IPS-15b (cell line): ENCODE measurements around the gene BLCAP.

Experiments
- H3K27me3 ChIP-seq: one replicate; pipeline ENCODE4 v1.6.1; 2013; ENCODE audit warnings: low read length; ENCODE audit not compliant: control insufficient read depth, insufficient read depth
- H3K36me3 ChIP-seq: one replicate; pipeline ENCODE4 v1.6.1; 2013; ENCODE audit warnings: low read length; ENCODE audit not compliant: control insufficient read depth, insufficient read depth
- H3K4me1 ChIP-seq: one replicate; pipeline ENCODE4 v1.6.1; 2013; ENCODE audit warnings: mild to moderate bottlenecking, low read length; ENCODE audit not compliant: control insufficient read depth, insufficient read depth
- H3K4me3 ChIP-seq: one replicate; pipeline ENCODE4 v1.5.1; 2013; ENCODE audit warnings: low read depth, low read length
- H3K9ac ChIP-seq: one replicate; pipeline ENCODE4 v1.6.1; 2013; ENCODE audit warnings: low read depth, mild to moderate bottlenecking, low read length
- H3K9me3 ChIP-seq: one replicate; pipeline ENCODE4 v1.6.1; 2013; ENCODE audit warnings: mild to moderate bottlenecking, low read length; ENCODE audit not compliant: control insufficient read depth, insufficient read depth

The BLCAP gene

DNA sequence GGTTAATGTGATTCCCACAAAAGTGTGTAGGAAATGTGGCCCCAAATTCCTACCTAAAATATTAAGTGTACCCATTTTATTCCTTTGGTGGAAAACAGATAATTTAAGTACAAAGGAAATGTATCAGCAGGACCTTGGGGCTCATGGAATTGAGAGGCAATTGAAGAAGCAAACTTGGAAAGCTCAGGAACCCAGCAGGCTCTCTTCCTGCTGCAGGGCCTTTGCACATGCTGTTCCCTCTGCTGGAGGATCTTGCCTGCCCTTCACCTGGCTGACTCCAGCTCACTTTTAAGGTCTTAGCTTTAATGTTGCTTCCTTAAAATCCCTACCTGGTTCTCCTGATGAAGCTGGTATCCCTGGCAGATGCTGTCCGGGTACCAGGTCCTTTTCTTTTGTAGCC is 9.8 kb upstream of the BLCAP start:
- Histone ChIP-seq H3K9me3 (no peaks in the 10 kb centered on the region), H3K4me1 (no peaks in the 10 kb centered on the region), H3K27me3 (no peaks in the 10 kb centered on the region), H3K9ac (no peak overlapping the region), H3K4me3 (no peak overlapping the region), H3K36me3 (no peaks in the 10 kb centered on the region)

DNA sequence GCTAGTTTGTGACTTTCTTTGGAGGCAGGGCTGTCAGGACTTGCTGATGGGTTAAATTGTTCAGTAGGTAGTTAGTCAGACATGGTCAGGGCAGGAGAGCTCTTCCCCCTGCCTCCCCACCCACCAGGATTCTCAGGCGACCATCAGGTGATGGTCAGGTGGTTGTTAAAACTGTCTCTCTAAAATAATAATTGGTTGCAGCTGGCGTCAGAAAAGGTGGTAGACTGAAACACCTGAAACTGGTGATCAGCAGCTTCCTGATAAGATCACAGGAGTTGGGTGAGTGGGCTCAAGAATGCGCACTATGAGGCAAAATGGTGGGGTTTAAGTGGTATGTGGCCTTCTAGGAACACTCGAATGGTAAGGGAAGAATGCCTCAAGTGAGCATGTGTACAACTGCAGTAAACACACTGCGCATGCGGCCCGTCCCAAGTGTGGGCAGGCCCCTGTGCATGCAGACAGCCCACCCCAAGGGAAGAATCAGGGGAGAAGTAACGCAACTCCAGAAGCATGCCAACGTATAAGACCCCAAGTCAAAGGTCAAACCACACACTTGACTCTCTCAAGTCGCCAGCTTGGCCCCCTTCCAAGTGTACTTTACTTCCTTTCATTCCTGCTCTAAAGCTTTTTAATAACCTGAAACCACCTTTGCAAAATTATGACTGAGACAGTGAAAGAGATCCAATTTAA is 7.9 kb upstream of the BLCAP start:
- Histone ChIP-seq H3K4me3 (no peak overlapping the region), H3K27me3 (no peaks in the 10 kb centered on the region), H3K9me3 (no peaks in the 10 kb centered on the region), H3K4me1 (no peaks in the 10 kb centered on the region), H3K9ac (no peak overlapping the region), H3K36me3 (no peaks in the 10 kb centered on the region)

DNA sequence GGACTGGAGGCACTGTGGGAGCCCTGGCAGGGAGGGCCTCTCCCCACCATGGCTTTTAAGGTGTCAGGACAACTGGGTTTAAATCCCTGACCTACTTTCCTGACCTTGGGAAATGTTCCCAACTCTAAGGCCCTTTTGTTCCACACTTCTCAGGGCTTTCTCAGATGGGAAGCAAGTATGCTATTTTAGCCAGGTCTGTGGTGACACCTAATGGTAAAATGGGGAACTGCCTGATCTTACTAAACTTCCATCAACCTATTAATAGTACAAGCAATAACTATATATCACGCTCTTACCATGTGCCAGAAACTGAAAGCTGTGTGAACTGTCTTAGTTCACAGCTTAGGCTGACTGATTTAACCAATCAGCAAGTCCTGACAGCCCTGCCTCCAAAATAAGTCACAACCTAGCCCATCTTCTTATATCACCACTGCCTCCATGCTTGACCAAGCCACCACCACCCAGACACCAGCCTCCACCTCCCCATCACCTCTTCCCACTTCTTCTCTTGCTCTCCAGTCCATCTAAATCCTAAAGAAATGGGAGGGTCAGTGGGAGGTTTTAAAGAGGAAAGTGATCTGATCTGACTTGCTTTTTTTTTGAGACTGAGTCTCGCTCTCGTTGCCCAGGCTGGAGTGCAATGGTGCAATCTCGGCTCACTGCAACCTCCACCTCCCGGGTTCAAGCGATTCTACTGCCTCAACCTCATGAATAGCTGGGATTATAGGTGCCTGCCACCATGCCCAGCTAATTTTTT is 6.9 kb upstream of the BLCAP start:
- H3K27me3 ChIP-seq = no peaks in the 10 kb centered on the region
- H3K4me3 ChIP-seq = no peak overlapping the region
- no peaks in the 10 kb centered on the region for H3K36me3 ChIP-seq
- no peaks in the 10 kb centered on the region for H3K4me1 ChIP-seq
- H3K9me3 ChIP-seq = no peaks in the 10 kb centered on the region
- H3K9ac ChIP-seq = no peak overlapping the region

DNA sequence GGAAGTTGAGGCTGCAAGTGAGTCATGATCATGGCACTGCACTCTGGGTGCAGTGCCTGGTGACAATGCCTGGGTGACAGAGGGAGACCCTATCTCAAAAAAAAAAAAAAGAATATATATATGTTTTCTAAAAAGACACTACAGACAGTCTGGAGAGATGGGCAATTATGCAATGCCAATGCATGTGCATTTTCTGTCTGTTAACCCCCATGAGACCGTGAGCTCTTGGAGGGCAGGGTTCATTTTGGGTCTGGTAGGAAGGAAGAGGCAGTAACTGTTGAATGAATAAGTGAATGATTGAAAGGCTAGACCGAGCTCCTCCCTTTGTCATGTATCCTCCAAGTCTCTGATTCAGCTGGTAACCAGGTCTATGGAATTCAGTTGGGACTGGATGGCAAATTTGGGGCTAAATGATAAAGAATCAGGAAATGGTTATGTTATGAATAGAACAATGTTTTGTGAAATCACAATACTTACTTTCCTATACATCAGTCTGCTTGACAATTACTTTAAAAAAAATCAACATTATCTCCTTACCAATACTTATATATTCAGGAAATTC is 5.6 kb upstream of the BLCAP start:
- no peak overlapping the region for H3K9ac ChIP-seq
- no peak overlapping the region for H3K4me3 ChIP-seq
- H3K36me3 ChIP-seq = no peaks in the 10 kb centered on the region
- no peaks in the 10 kb centered on the region for H3K4me1 ChIP-seq
- no peaks in the 10 kb centered on the region for H3K27me3 ChIP-seq
- H3K9me3 ChIP-seq = no peaks in the 10 kb centered on the region

DNA sequence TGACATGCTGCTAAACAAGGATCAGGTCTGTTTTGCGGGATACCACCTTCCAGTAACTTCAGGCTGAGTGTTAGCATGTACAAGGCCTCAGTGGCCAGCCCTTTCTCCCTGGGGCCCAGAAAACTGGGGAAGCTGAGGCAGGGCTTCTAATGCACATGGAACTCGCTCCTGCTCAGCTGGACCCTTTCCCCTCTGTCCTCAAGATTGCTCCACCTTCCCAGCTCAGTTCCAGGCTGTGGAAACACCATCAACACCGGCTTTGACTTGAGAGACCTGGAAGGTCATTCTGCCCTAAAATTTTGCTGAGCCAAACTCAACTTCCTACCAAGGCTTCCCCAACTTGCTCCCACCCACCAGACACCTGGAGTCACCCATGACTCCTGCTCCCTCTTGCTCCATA is 4.2 kb upstream of the BLCAP start:
- H3K9me3 ChIP-seq = no peaks in the 10 kb centered on the region
- no peaks in the 10 kb centered on the region for H3K4me1 ChIP-seq
- no peaks in the 10 kb centered on the region for H3K36me3 ChIP-seq
- no peaks in the 10 kb centered on the region for H3K27me3 ChIP-seq
- no peak overlapping the region for H3K9ac ChIP-seq
- no peak overlapping the region for H3K4me3 ChIP-seq

DNA sequence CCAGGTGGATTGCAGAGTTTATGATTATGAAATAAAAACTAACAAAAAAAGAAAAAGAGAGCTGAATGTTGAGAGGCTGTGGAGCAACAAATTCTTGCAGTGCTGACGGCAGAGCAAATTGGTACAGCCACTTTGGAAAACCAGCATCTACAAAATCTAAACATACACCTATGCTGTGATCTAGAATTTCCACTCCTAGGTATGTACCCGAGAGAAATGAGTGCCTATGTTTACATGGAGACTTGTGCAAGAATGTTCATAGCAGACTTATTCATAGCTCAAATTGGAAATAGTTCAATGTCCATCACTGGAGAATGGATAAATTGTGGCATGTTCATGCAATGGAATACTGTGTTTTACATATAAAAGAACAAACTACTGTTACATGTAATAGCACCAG is 3.0 kb upstream of the BLCAP start:
- Histone ChIP-seq H3K36me3 (no peaks in the 10 kb centered on the region), H3K9me3 (no peaks in the 10 kb centered on the region), H3K4me1 (peaks cover 3% of the 10 kb centered on the region)

DNA sequence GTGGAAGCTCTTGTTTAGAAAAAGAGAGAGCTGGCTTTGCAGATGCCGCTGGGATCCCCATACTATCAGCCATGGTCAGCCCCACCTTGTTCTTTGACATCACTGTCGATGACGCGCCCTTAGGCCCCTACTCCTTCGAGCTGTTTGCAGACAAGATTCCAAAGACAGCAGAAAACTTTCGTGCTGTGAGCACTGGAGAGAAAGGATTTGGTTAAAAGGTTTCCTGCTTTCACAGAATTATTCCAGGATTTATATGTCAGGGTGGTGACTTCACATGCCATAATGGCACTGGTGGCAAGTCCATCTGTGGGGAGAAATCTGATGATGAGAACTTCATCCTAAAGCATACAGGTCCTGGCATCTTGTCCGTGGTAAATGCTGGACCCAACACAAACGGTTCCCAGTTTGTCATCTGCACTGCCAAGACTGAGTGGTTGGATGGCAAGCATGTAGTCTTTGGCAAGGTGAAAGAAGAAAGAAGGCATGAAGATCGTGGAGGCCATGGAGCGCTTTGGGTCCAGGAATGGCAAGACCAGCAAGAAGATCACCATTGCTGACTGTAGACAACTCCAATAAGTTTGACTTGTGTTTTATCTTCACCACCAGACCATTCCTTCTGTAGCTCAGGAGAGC is 2.4 kb upstream of the BLCAP start:
- H3K27me3 ChIP-seq = no peaks in the 10 kb centered on the region
- H3K4me3 ChIP-seq = no peak overlapping the region
- H3K4me1 ChIP-seq = peaks cover 9% of the 10 kb centered on the region
- no peaks in the 10 kb centered on the region for H3K9me3 ChIP-seq
- H3K36me3 ChIP-seq = no peaks in the 10 kb centered on the region
- no peak overlapping the region for H3K9ac ChIP-seq

More for the DNA sequence above, 3.0 kb upstream of the BLCAP start:
- Histone ChIP-seq H3K27me3 (no peaks in the 10 kb centered on the region), H3K9ac (no peak overlapping the region), H3K4me3 (no peak overlapping the region)

DNA sequence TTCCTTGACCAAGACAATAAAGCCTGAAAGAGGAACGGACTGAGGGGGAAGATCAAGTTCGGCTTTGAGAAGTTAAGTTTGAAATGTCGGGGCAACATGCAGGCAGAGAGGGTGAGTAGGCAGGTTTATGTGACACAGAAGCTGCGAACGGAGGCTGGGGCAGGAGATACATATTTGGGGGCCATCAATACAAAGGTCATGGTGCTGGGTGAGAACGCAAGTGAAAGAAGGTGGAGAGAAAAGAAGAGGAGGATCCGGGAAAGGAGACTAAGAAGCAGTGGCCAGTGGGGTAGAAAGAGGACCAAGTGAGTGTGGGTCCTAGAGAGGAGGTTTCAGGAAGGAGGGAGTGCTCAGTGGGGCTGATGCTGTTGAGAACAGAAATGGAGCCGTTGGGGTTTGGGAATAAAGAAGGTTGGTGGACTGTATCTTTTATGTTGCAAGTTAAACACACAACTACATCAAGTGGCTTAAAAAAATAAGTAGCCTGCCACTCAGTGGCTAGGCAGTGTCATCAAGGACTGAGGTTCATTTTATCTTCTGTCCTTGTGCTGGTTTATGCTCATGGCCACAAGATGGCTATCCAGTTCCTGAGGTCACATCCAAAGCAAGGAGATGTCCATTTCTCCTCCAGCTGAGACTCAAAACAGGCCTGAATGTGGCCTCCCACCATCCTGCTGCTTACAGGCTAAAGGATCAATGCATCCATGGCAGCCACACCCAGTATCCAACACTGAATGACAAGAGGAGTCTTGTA is 1.7 kb upstream of the BLCAP start:
- peaks cover 1% of the 10 kb centered on the region for H3K36me3 ChIP-seq
- H3K9ac ChIP-seq = no peak overlapping the region
- H3K27me3 ChIP-seq = peaks cover 4% of the 10 kb centered on the region
- H3K4me3 ChIP-seq = no peak overlapping the region
- peaks cover 11% of the 10 kb centered on the region for H3K4me1 ChIP-seq
- no peaks in the 10 kb centered on the region for H3K9me3 ChIP-seq

DNA sequence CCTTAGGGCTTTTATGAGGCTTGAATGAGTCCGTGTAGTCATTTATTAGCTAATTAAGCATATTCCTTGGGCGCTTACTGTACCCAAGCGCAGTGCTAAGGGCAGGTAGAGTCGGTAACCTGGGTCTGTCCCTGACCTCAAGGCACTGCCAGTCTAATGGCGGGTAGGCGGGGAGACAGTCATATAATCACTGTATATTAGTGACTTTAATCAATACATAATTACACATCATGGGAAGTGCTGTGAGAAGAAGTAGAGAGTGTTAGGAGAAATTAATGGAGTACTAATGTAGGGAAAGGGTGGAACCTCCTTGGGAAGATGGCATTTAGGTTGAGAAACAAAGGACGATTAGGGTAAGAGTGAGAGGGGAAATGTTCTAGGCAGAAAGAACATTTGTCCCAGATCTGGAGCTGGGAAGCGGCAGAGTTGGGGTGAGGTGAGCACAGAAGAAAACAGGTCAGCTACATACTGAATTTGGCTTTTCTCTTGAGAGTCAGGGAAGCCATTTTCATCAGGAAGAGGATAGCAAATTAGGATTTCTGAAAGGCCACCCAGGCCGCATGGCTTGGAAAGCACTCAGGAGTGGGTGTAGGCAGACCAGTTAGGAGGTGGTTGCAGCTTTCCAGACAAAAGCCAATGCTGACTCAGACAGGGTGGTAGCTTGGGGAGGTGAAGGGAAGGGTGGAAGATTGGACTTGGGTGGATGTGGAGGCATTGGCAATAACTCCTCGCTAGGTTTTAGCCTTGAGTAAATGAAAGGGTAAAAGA is 954 bp upstream of the BLCAP start:
- H3K36me3 ChIP-seq = peaks cover 2% of the 10 kb centered on the region
- H3K9ac ChIP-seq = peak overlapping the region; percentile 99
- H3K4me1 ChIP-seq = peaks cover 11% of the 10 kb centered on the region
- H3K27me3 ChIP-seq = peaks cover 7% of the 10 kb centered on the region
- H3K4me3 ChIP-seq = peak overlapping the region; percentile 91
- no peaks in the 10 kb centered on the region for H3K9me3 ChIP-seq

DNA sequence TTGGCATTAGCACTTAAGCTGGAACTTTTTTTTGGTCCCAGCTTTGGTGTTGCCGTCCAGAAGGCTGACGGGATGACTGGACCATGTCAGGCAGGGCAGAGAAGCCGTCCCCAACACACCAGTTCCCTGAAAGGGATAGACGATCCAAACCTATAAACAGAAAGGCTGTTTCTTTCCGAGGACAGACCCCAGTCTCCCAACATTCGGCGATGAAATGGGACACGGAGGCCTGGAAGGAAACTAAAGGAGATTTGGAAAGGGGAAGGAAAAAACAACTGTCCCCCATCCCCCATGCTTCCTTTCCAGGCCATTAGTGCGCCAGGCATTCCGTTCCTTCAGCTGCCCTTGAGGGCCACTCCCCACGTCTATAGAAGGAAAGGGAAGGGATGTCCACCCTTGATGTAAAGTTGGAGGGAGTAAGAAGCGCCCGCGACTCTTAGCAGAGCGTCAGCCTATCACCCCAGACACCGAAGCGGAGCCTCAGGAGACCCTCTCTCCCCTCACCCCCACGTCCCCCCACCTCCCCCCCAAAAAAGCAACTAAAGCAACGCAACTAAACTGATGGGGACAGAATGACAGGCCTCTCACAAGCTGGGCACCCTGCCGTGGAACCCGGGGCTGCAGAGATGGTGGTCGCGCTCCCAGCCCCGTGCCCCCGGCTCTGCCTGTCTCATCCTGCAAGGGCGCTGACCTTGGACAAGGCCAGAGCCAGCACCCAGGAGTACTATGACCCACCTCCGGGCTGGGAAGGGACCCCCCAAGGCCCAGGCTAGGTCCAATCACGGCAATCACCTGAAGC is 638 bp downstream of the BLCAP start:
- Histone ChIP-seq H3K9me3 (no peaks in the 10 kb centered on the region), H3K27me3 (peaks cover 15% of the 10 kb centered on the region), H3K36me3 (peaks cover 2% of the 10 kb centered on the region), H3K4me3 (peak overlapping the region; percentile 91), H3K9ac (peak overlapping the region; percentile 99), H3K4me1 (peaks cover 18% of the 10 kb centered on the region)
